Activated naive CD4-positive, alpha-beta T cell treated with anti-CD3 and anti-CD28 coated beads for 36 hours (primary cell): Measurements from ENCODE around the gene SPINK13. TPM values are rescaled to one million over a fixed set of nuclear protein-coding genes. Genes with fewer than 3 reads are reported as not detected.
"Not testable (repeated sequence)": the region's sequence is repeated elsewhere in the genome, so short reads cannot be mapped to it uniquely, and the experiment has no call there.

Experiments
- CTCF ChIA-PET: fragments of 350-600 bp; sonication (Branson Sonifier 250); formaldehyde crosslinking; loops from one replicate; lab custom pipeline; 2021; ENCODE audit warnings: antibody characterized with exemption; lab: Charles Lee
- DNase-seq: peaks from one replicate; pipeline ENCODE4 v3.0.0-alpha.2; 2020
- H3K27ac Mint-ChIP-seq: one replicate; pipeline ENCODE4 v1.8.0; 2021; ENCODE audit warnings: mild to moderate bottlenecking, mixed read lengths
- H3K27me3 Mint-ChIP-seq: one replicate; pipeline ENCODE4 v1.8.0; 2021; ENCODE audit warnings: low read depth, mixed read lengths
- H3K36me3 Mint-ChIP-seq: one replicate; pipeline ENCODE4 v1.8.0; 2021; ENCODE audit warnings: low read depth, mixed read lengths
- H3K4me1 Mint-ChIP-seq: one replicate; pipeline ENCODE4 v1.8.0; 2021; ENCODE audit warnings: low read depth, mixed read lengths
- H3K4me3 Mint-ChIP-seq: one replicate; pipeline ENCODE4 v1.8.0; 2021; ENCODE audit warnings: mild to moderate bottlenecking, moderate library complexity, mixed read lengths
- H3K9me3 Mint-ChIP-seq: one replicate; pipeline ENCODE4 v1.8.0; 2021; ENCODE audit warnings: mixed read lengths
- intact Hi-C: fragments of 100-400 bp; cut with micrococcal nuclease; formaldehyde crosslinking; loops from one replicate; pipeline ENCODE4 v1.15.1; 2023
- total RNA-seq, 2 experiments: library from RNA; stranded (reverse); gene quantifications; one replicate each; pipeline ENCODE4 v1.2.3, GENCODE V29; 2021

The SPINK13 gene
- total RNA-seq, 2 experiments from 2014 or later = not detected

GRCh38 chr5:148267962-148268361 lies 632 bp upstream of the SPINK13 start:
- H3K36me3 Mint-ChIP-seq = no peaks in the 10 kb centered on the region
- no peaks in the 10 kb centered on the region for H3K9me3 Mint-ChIP-seq
- no peak overlapping the region for H3K27ac Mint-ChIP-seq
- no peak overlapping the region for H3K4me3 Mint-ChIP-seq
- H3K4me1 Mint-ChIP-seq = no peaks in the 10 kb centered on the region
- intact Hi-C loops = no loop called here
- DNase-seq = no peak
- CTCF ChIA-PET = no interaction called here
- H3K27me3 Mint-ChIP-seq = peaks cover 2% of the 10 kb centered on the region

- H3K27ac Mint-ChIP-seq, CTCF ChIA-PET, H3K4me3 Mint-ChIP-seq, intact Hi-C loops, H3K4me1 Mint-ChIP-seq, H3K27me3 Mint-ChIP-seq, H3K36me3 Mint-ChIP-seq, DNase-seq: not testable (repeated sequence)
- peaks cover 32% of the 10 kb centered on the region for H3K9me3 Mint-ChIP-seq
Measured at GRCh38 chr5:148275129-148275528, 6.5 kb downstream of the SPINK13 start.

DNA sequence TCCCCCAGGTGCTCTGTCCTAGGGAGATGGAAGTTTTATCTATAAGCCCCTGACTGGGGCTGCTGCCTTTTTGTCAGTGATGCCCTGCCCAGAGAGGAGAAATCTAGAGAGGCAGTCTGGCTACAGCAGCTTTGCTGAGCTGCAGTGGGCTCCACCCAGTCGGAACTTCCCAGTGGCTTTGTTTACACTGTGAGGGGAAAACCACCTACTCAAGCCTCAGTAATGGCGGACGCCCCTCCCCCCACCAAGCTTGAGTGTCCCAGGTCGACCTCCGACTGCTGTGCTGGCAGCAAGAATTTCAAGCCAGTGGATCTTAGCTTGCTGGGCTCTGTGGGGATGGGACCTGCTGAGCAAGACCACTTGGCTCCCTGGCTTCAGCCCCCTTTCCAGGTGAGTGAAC lies 12.3 kb downstream of the SPINK13 start:
- CTCF ChIA-PET, intact Hi-C loops, H3K27me3 Mint-ChIP-seq, H3K4me3 Mint-ChIP-seq, H3K36me3 Mint-ChIP-seq, H3K4me1 Mint-ChIP-seq, H3K27ac Mint-ChIP-seq: not testable (repeated sequence)
- peak; percentile 15 for DNase-seq
- peaks cover 31% of the 10 kb centered on the region for H3K9me3 Mint-ChIP-seq

- H3K4me1 Mint-ChIP-seq, DNase-seq, H3K4me3 Mint-ChIP-seq, H3K27me3 Mint-ChIP-seq, intact Hi-C loops, H3K27ac Mint-ChIP-seq, H3K36me3 Mint-ChIP-seq: not testable (repeated sequence)
- CTCF ChIA-PET = interaction anchor here (0.6 kb wide), 1 partner anchor 377 kb away, joined by 4 read pairs; no protein-coding TSS in a partner anchor
- peaks cover 31% of the 10 kb centered on the region for H3K9me3 Mint-ChIP-seq
Measured at GRCh38 chr5:148281336-148281735, 12.7 kb downstream of the SPINK13 start.

GRCh38 chr5:148290271-148291195 lies 21.9 kb downstream of the SPINK13 start:
- Mint-ChIP-seq H3K9me3 (no peaks in the 10 kb centered on the region), H3K36me3 (no peaks in the 10 kb centered on the region), H3K27me3 (no peaks in the 10 kb centered on the region), H3K4me1 (no peaks in the 10 kb centered on the region), H3K4me3 (no peak overlapping the region), H3K27ac (no peak overlapping the region)
- no peak for DNase-seq
- CTCF ChIA-PET = interaction anchor here (1.0 kb wide), 2 partner anchors 32 to 154 kb away, joined by 3 to 4 read pairs; no protein-coding TSS in a partner anchor
- intact Hi-C loops = loop anchor here (1.0 to 10.0 kb wide), 5 partner anchors 84 to 441 kb away; no protein-coding TSS in a partner anchor

DNA sequence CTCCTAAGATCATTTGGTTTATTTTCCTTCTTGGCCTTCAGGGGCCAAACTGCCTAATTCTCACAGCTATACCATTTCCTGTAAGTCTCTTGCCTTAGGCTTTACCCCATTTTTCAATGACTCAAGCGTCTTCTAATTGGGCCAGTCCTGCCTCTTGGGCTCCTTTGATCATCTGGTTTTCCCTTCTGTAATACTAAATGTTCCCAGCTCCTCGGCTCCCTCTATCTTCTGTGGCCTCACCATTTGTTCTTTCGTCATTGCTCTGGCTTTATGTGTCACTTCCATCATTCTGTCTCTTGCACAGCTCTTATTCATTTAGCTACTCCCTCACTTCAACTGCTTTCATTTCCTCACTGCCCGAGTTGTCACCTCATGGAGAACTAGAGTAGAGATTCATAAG lies 29.1 kb downstream of the SPINK13 start:
- DNase-seq = no peak
- CTCF ChIA-PET = interaction anchor here (0.5 kb wide), 1 partner anchor 361 kb away, joined by 4 read pairs; no protein-coding TSS in a partner anchor
- Mint-ChIP-seq H3K9me3 (no peaks in the 10 kb centered on the region), H3K4me3 (no peak overlapping the region), H3K4me1 (no peaks in the 10 kb centered on the region), H3K27ac (no peak overlapping the region), H3K27me3 (no peaks in the 10 kb centered on the region), H3K36me3 (no peaks in the 10 kb centered on the region)
- intact Hi-C loops = loop anchor here (10.0 kb wide), 1 partner anchor 147 kb away; no protein-coding TSS in a partner anchor

GRCh38 chr5:148306446-148306845 lies 37.9 kb downstream of the SPINK13 start:
- Mint-ChIP-seq H3K27me3 (peaks cover 6% of the 10 kb centered on the region), H3K36me3 (no peaks in the 10 kb centered on the region), H3K9me3 (peaks cover 10% of the 10 kb centered on the region), H3K4me3 (no peak overlapping the region), H3K27ac (no peak overlapping the region), H3K4me1 (no peaks in the 10 kb centered on the region)
- DNase-seq = no peak
- intact Hi-C loops = loop anchor here (5.0 kb wide), 1 partner anchor 129 kb away; no protein-coding TSS in a partner anchor
- CTCF ChIA-PET = no interaction called here

GRCh38 chr5:148309019-148309418 lies 40.4 kb downstream of the SPINK13 start:
- Mint-ChIP-seq H3K27ac (no peak overlapping the region), H3K9me3 (peaks cover 10% of the 10 kb centered on the region), H3K27me3 (peaks cover 6% of the 10 kb centered on the region), H3K36me3 (no peaks in the 10 kb centered on the region), H3K4me1 (no peaks in the 10 kb centered on the region), H3K4me3 (no peak overlapping the region)
- intact Hi-C loops = loop anchor here (5.0 kb wide), 1 partner anchor 132 kb away; no protein-coding TSS in a partner anchor
- CTCF ChIA-PET = no interaction called here
- no peak for DNase-seq

DNA sequence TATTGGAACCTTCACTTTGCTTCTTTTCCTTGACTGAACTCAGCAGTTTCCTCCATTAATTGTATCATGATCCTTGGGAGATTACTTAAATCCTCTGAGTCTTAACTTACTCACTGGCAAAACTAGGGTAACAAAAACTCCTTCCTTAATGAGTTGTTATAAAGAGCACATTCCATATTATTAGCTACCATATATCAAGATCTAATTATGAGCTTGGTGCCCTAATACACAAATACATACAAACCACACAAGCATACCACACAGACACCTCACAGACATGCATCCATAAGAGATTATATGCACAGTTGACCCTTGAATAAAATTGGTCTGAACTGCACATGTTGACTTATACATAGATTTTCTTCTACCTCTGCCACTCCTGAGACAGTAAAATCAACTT lies 41.2 kb downstream of the SPINK13 start:
- Mint-ChIP-seq H3K9me3 (peaks cover 10% of the 10 kb centered on the region), H3K27me3 (peaks cover 6% of the 10 kb centered on the region), H3K27ac (no peak overlapping the region), H3K4me1 (no peaks in the 10 kb centered on the region), H3K4me3 (no peak overlapping the region), H3K36me3 (no peaks in the 10 kb centered on the region)
- CTCF ChIA-PET = no interaction called here
- intact Hi-C loops = loop anchor here (5.0 kb wide), 1 partner anchor 132 kb away; no protein-coding TSS in a partner anchor
- DNase-seq = no peak

- Mint-ChIP-seq H3K27ac (no peak overlapping the region), H3K36me3 (no peaks in the 10 kb centered on the region), H3K27me3 (peaks cover 6% of the 10 kb centered on the region), H3K4me1 (no peaks in the 10 kb centered on the region), H3K4me3 (no peak overlapping the region), H3K9me3 (peaks cover 10% of the 10 kb centered on the region)
- CTCF ChIA-PET = no interaction called here
- intact Hi-C loops = no loop called here
- no peak for DNase-seq
Measured at GRCh38 chr5:148311484-148311883, 42.9 kb downstream of the SPINK13 start.

DNA sequence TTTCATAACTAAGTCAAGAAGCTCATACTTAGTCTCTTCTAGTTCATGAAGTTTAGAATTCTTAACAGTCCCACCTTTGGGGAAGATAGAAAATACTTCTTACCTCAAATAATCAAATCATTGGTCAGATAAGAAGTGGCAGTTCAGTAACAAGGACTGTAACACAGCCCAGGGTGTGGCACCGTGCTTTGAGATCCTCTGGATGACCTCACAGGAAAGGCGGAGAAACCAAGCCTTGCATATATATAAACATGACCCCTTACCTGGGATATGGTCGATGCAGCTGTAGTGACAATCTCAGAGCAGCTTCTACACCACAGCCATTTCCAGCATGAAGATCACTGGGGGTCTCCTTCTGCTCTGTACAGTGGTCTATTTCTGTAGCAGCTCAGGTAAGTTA lies 43.6 kb downstream of the SPINK13 start, which contains the start of gene SPINK7:
SPINK7 (plus strand) TSS at position 271 of the 400 bp plus-strand sequence; CDS start at position 332, 61 bp downstream.
- H3K4me1 Mint-ChIP-seq = no peaks in the 10 kb centered on the region
- no peaks in the 10 kb centered on the region for H3K36me3 Mint-ChIP-seq
- H3K4me3 Mint-ChIP-seq = no peak within 1 kb of the TSS
- CTCF ChIA-PET = no interaction called here
- no peak for DNase-seq
- peaks cover 10% of the 10 kb centered on the region for H3K9me3 Mint-ChIP-seq
- intact Hi-C loops = no loop called here
- H3K27ac Mint-ChIP-seq = no peak within 1 kb of the TSS
- H3K27me3 Mint-ChIP-seq = peaks cover 6% of the 10 kb centered on the region

DNA sequence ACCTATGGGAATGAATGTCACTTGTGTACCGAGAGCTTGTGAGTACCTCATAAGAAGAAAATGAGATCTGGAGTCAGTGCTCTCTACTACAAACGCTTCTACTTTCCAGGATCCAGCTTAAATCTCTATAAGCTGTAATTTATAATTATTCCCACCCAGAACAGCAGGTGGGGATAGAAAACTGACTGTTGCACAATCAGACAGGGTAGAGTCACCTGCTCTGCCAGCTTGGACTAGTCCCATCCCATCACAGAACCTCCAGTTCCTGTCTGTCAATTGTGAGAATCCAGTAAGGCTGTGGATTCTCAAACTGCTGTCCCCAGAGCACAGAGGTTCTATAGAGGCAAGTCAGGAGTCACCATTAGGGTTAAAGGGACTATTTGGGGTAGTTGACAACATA lies 45.6 kb downstream of the SPINK13 start:
- no peaks in the 10 kb centered on the region for H3K27me3 Mint-ChIP-seq
- peaks cover 2% of the 10 kb centered on the region for H3K36me3 Mint-ChIP-seq
- no peaks in the 10 kb centered on the region for H3K4me1 Mint-ChIP-seq
- no peak overlapping the region for H3K27ac Mint-ChIP-seq
- intact Hi-C loops = loop anchor here (2.0 kb wide), 1 partner anchor 417 kb away; no protein-coding TSS in a partner anchor
- CTCF ChIA-PET = interaction anchor here (0.6 to 1.0 kb wide), 2 partner anchors 61 to 129 kb away, joined by 3 to 6 read pairs; no protein-coding TSS in a partner anchor
- H3K9me3 Mint-ChIP-seq = peaks cover 8% of the 10 kb centered on the region
- no peak overlapping the region for H3K4me3 Mint-ChIP-seq
- DNase-seq = no peak
